BLaER1 treated with 17β-estradiol and CSF1 and Interleukin-3, amounts not matched to agents 10 nM and 100 nM (cell line): ENCODE data around the gene SERPINA6.

ENCODE experiments used
- H3K27ac ChIP-seq, 11 experiments: shearing (Covaris generic); formaldehyde crosslinking; 2 replicates each; pipeline ENCODE4 v1.8.1; 2022
- H3K27me3 ChIP-seq, 11 experiments: shearing (Covaris generic); formaldehyde crosslinking; 2 replicates each; pipeline ENCODE4 v1.8.1; 2022
- H3K36me3 ChIP-seq, 11 experiments: shearing (Covaris generic); formaldehyde crosslinking; 2 replicates each; pipeline ENCODE4 v1.8.1; 2022
- H3K4me1 ChIP-seq, 10 experiments: shearing (Covaris generic); formaldehyde crosslinking; 2 replicates each; pipeline ENCODE4 v1.8.1; 2022
- H3K4me2 ChIP-seq, 11 experiments: shearing (Covaris generic); formaldehyde crosslinking; 2 replicates each; pipeline ENCODE4 v1.8.1; 2022
- H3K4me3 ChIP-seq, 10 experiments: shearing (Covaris generic); formaldehyde crosslinking; 2 replicates each; pipeline ENCODE4 v1.8.1; 2022
- H3K9ac ChIP-seq, 11 experiments: shearing (Covaris generic); formaldehyde crosslinking; 2 replicates each; pipeline ENCODE4 v1.8.1; 2022
- H3K9me3 ChIP-seq, 11 experiments: shearing (Covaris generic); formaldehyde crosslinking; replicated peaks in 1 of 11; 2 replicates each; pipeline ENCODE4 v1.8.1; 2022
- H4K20me1 ChIP-seq, 11 experiments: shearing (Covaris generic); formaldehyde crosslinking; 2 replicates each; pipeline ENCODE4 v1.8.1; 2022
- Cebpa-rat ChIP-seq, 11 experiments: shearing (Covaris generic); IDR thresholded peaks; 2 replicates each; pipeline ENCODE4 v1.8.1; 2022

SERPINA6 gene

DNA sequence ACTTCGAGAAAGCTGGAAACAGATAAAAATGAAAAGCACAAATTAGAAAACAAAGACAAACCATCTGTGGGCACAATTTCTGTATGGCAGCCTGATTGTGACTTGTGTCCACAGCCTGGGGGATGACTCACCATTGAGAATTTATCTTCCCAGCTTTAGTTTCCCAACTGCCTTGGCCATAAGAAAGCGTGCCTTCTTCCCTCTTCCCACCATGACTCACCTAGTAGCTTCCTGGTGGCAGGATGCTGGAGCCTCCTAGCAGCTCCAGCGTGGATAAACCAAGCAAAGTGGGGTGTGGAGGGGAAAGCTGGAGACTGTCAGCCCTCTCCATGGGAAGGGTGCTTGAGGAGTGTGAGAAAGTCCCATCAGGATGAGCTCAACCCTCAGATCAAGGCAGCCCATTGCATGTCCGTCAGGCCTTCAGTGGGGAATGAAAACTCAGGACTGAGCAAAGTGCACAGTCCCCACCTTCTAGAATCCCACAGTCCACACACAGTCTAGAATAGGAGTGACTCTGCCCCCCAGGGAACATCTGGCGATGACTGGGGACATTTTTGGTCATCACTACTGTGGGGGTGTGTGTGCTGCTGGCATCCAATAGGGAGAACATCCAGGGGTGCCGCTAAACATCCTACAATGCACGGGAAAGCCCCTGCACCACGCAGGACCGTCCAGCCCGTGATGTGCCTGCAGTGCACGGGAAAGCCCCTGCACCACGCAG lies 22.4 kb upstream of the SERPINA6 start:
- Histone ChIP-seq H3K9me3 (peaks cover 0 to 9% (median 0%) of the 10 kb centered on the region in 11 experiments; a peak in 2 of 22 replicates), H3K36me3 (no peaks in the 10 kb centered on the region), H3K4me1 (peaks cover 32 to 100% (median 64%) of the 10 kb centered on the region in 10 experiments), H3K4me3 (no peak overlapping the region), H3K4me2 (peak overlapping the region; percentile 15 to 86 (median 73); a peak in 19 of 22 replicates), H3K27me3 (no peaks in the 10 kb centered on the region), H3K27ac (peak overlapping the region in 7 of 11 experiments; percentile 10 to 91 (median 53); a peak in 9 of 22 replicates), H4K20me1 (no peaks in the 10 kb centered on the region), H3K9ac (peak overlapping the region in 3 of 11 experiments; percentile 34 to 63 (median 45); a peak in 5 of 22 replicates)
- no peak for TF ChIP-seq Cebpa-rat (IDR thresholded peaks at IDR 0.05)

GRCh38 chr14:94344389-94344788 lies 21.3 kb upstream of the SERPINA6 start:
- Histone ChIP-seq H3K9me3 (peaks cover 0 to 9% (median 0%) of the 10 kb centered on the region in 11 experiments; a peak in 2 of 22 replicates), H3K4me1 (peaks cover 32 to 99% (median 64%) of the 10 kb centered on the region in 10 experiments), H4K20me1 (no peaks in the 10 kb centered on the region), H3K4me2 (peak overlapping the region in 10 of 11 experiments; percentile 2 to 86 (median 74); a peak in 13 of 22 replicates), H3K27ac (peak overlapping the region in 4 of 11 experiments; percentile 56 to 91 (median 82); a peak in 5 of 22 replicates), H3K36me3 (no peaks in the 10 kb centered on the region), H3K9ac (peak overlapping the region in 1 of 11 experiments; percentile 63; a peak in 1 of 22 replicates), H3K27me3 (no peaks in the 10 kb centered on the region), H3K4me3 (peak overlapping the region in 1 of 10 experiments; percentile 6; a peak in 1 of 20 replicates)
- TF ChIP-seq Cebpa-rat (IDR thresholded peaks at IDR 0.05), result no peak

GRCh38 chr14:94343238-94344005 lies 20.3 kb upstream of the SERPINA6 start:
- H4K20me1 ChIP-seq, result no peaks in the 10 kb centered on the region

DNA sequence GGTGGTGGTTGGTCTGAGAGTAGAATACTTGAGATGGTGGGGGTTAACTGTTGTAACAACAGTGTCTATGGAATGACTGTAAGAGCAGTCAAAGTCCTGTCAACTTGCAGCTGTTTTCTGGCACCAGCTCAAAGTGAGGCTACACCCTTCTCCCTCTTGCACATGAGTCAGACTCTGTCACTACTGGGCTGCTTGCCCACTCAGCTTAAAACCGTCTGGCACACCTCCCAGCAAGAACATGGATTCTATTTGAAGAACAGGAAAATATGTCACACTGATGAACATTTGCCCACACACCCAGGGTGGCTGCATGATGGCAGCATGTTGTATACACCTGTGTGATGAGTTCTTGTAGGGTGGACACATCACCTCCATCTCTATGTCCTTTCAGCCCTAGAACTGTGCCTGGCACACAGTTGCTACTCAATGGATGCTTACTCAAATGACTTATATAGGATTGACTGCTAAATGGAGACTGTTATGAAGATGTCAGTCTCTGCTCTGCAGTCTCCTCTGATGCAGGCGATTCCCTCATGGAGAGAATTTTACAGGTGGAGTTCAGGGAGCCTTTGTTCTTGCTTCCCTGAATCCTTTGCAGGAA lies 19.3 kb upstream of the SERPINA6 start:
- Histone ChIP-seq H3K4me1 (peaks cover 26 to 82% (median 61%) of the 10 kb centered on the region in 10 experiments), H4K20me1 (no peaks in the 10 kb centered on the region), H3K27ac (peak overlapping the region in 7 of 11 experiments; percentile 23 to 91 (median 56); a peak in 12 of 22 replicates), H3K9ac (peak overlapping the region in 4 of 11 experiments; percentile 35 to 78 (median 61); a peak in 8 of 22 replicates), H3K36me3 (no peaks in the 10 kb centered on the region), H3K27me3 (no peaks in the 10 kb centered on the region), H3K4me3 (peak overlapping the region in 1 of 10 experiments; percentile 24; a peak in 2 of 20 replicates), H3K9me3 (peaks cover 0 to 14% (median 0%) of the 10 kb centered on the region in 11 experiments; a peak in 3 of 22 replicates), H3K4me2 (peak overlapping the region; percentile 0 to 86 (median 58); a peak in 19 of 22 replicates)
- TF ChIP-seq Cebpa-rat (IDR thresholded peaks at IDR 0.05), result no peak

More at GRCh38 chr14:94343238-94344005, 20.3 kb upstream of the SERPINA6 start:
- H3K4me2 ChIP-seq, result peak overlapping the region in 7 of 11 experiments; percentile 7 to 86 (median 72); a peak in 13 of 22 replicates
- peak overlapping the region in 4 of 11 experiments; percentile 56 to 91 (median 82); a peak in 7 of 22 replicates for H3K27ac ChIP-seq
- H3K9me3 ChIP-seq, result peaks cover 0 to 9% (median 0%) of the 10 kb centered on the region in 11 experiments; a peak in 2 of 22 replicates
- H3K4me3 ChIP-seq, result peak overlapping the region in 1 of 10 experiments; percentile 6; a peak in 1 of 20 replicates
- no peak for TF ChIP-seq Cebpa-rat (IDR thresholded peaks at IDR 0.05)
- H3K36me3 ChIP-seq, result no peaks in the 10 kb centered on the region
- H3K27me3 ChIP-seq, result no peaks in the 10 kb centered on the region
- H3K4me1 ChIP-seq, result peaks cover 32 to 90% (median 64%) of the 10 kb centered on the region in 10 experiments
- H3K9ac ChIP-seq, result peak overlapping the region in 2 of 11 experiments; percentile 44 to 78; a peak in 3 of 22 replicates

- peak overlapping the region in 8 of 11 experiments; percentile 8 to 91 (median 54); a peak in 13 of 22 replicates for H3K27ac ChIP-seq
- H3K4me3 ChIP-seq, result peak overlapping the region in 4 of 10 experiments; percentile 6 to 52 (median 28); a peak in 7 of 20 replicates
- H3K9me3 ChIP-seq, result peaks cover 0 to 14% (median 0%) of the 10 kb centered on the region in 11 experiments; a peak in 3 of 22 replicates
- H3K4me2 ChIP-seq, result peak overlapping the region; percentile 0 to 86 (median 58); a peak in 19 of 22 replicates
- peak overlapping the region in 4 of 11 experiments; percentile 35 to 78 (median 61); a peak in 8 of 22 replicates for H3K9ac ChIP-seq
- no peak for TF ChIP-seq Cebpa-rat (IDR thresholded peaks at IDR 0.05)
- H3K4me1 ChIP-seq, result peaks cover 19 to 79% (median 54%) of the 10 kb centered on the region in 10 experiments
- H4K20me1 ChIP-seq, result no peaks in the 10 kb centered on the region
- no peaks in the 10 kb centered on the region for H3K27me3 ChIP-seq
- no peaks in the 10 kb centered on the region for H3K36me3 ChIP-seq
Observed at GRCh38 chr14:94341656-94342333, 18.7 kb upstream of the SERPINA6 start.

DNA sequence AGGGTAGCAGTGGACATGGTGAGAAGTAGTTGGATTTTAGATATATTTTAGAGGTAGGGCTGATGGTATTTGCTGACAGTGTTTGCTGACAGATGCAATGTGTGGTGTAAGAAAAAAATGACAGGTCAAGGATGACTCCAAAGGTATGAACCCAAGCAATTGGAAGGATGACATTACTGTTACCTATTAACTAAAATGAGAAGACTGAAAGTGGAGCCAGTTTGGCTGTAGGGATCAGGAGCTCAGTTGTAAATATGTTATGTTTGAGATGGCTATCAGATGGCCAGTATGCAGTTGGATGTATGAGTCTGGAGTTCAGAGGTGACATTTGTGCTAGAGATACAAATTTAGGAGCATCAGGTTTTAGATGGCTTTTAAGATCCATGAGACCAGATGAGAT lies 17.4 kb upstream of the SERPINA6 start:
- H3K4me3 ChIP-seq, result no peak overlapping the region
- H3K4me1 ChIP-seq, result peaks cover 7 to 66% (median 42%) of the 10 kb centered on the region in 10 experiments; a peak in 19 of 20 replicates
- H4K20me1 ChIP-seq, result no peaks in the 10 kb centered on the region
- no peaks in the 10 kb centered on the region for H3K36me3 ChIP-seq
- H3K9me3 ChIP-seq, result peaks cover 0 to 9% (median 0%) of the 10 kb centered on the region in 11 experiments; a peak in 3 of 22 replicates
- H3K27me3 ChIP-seq, result no peaks in the 10 kb centered on the region
- TF ChIP-seq Cebpa-rat (IDR thresholded peaks at IDR 0.05), result no peak
- H3K9ac ChIP-seq, result no peak overlapping the region; a peak in 1 of 22 replicates
- peak overlapping the region in 2 of 11 experiments; percentile 87 to 91; a peak in 4 of 22 replicates for H3K27ac ChIP-seq
- peak overlapping the region in 4 of 11 experiments; percentile 72 to 86 (median 77); a peak in 5 of 22 replicates for H3K4me2 ChIP-seq

DNA sequence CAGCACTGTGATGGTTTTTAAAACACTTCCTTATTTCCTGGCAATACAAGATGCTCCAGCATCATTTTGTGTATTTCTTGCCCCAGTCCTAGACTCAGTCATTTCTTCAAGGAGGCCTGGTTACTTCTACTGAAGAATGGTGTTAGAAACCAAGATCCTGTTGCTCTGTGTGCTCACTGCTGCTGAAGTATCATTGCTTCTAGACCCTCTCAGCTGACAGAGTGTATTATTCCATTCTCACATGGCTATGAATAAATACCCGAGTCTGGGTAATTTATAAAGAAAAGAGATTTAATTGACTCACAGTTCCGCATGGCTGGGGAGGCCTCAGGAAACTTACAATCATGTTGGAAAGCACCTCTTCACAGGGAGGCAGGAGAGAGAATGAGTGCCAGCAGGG lies 14.9 kb upstream of the SERPINA6 start:
- H3K4me1 ChIP-seq, result peaks cover 6 to 47% (median 18%) of the 10 kb centered on the region in 10 experiments; a peak in 17 of 20 replicates
- no peaks in the 10 kb centered on the region for H3K27me3 ChIP-seq
- H3K4me2 ChIP-seq, result no peak overlapping the region
- peaks cover 0 to 7% (median 0%) of the 10 kb centered on the region in 11 experiments; a peak in 2 of 22 replicates for H3K9me3 ChIP-seq
- no peak overlapping the region for H3K9ac ChIP-seq
- H4K20me1 ChIP-seq, result no peaks in the 10 kb centered on the region
- no peak for TF ChIP-seq Cebpa-rat (IDR thresholded peaks at IDR 0.05)
- no peak overlapping the region for H3K4me3 ChIP-seq
- no peak overlapping the region for H3K27ac ChIP-seq
- no peaks in the 10 kb centered on the region for H3K36me3 ChIP-seq
